Stimulated activated CD8-positive, alpha-beta memory T cell treated with anti-CD3 and anti-CD28 coated beads, Interleukin-4, amount 100 ng/mL, for 1 hour (primary cell): ENCODE results near the gene SARS2.

ENCODE experiments used
- DNase-seq, 2 donors: peaks; one replicate each; pipeline ENCODE4 v3.0.0-alpha.2; 2020; ENCODE audit warnings: low read depth in 2 of 2, low spot score in 1 of 2

SARS2 gene

GRCh38 chr19:38867171-38867780 is 63.3 kb downstream of the SARS2 start:
- DNase-seq: no peak
